PFSK-1 (cell line): ENCODE results near the gene RNF149.

Source experiments
- FOXP2 ChIP-seq: optimal IDR thresholded peaks from 2 replicates; pipeline ENCODE3; 2011; ENCODE audit warnings: borderline replicate concordance, control low read depth, inconsistent platforms; ENCODE audit not compliant: insufficient read depth; ENCODE audit errors: extremely low read length, extremely low read depth
- POLR2AphosphoS5 ChIP-seq: IDR thresholded peaks from 2 replicates; pipeline ENCODE4 v1.6.1; 2012; ENCODE audit warnings: low read depth, mild to moderate bottlenecking, control low read depth, low read length, moderate library complexity
- REST ChIP-seq, 2 experiments: IDR thresholded peaks; 2 replicates each; pipeline versions ENCODE4 v1.6.1 to v1.8.0; 2011 to 2012; ENCODE audit warnings: low read depth in 2 of 2, low read length in 2 of 2, control low read depth in 1 of 2, inconsistent platforms in 1 of 2, mild to moderate bottlenecking in 1 of 2, moderate library complexity in 1 of 2; ENCODE audit not compliant: insufficient read depth in 1 of 2
- SIN3A ChIP-seq: IDR thresholded peaks from 2 replicates; pipeline ENCODE4 v1.6.1; 2012; ENCODE audit warnings: mild to moderate bottlenecking, low read length, moderate library complexity, borderline replicate concordance; ENCODE audit not compliant: insufficient read depth

GRCh38 chr2:101341901-101342624, 33.6 kb upstream of the RNF149 start:
- TF ChIP-seq POLR2AphosphoS5 (no peak), REST (IDR thresholded peaks at IDR 0.05; ENCODE audit: insufficient read depth in 1 of 2, low read depth in 2 of 2, low read length in 2 of 2) (no peak), SIN3A (no peak), FOXP2 (no peak)
